Ovary (tissue), 9 donors: Measurements from ENCODE around the gene TMEM82. TPM values are rescaled to one million over a fixed set of nuclear protein-coding genes. Genes with fewer than 3 reads are reported as not detected.

Source experiments
- DNase-seq, 5 donors: peaks; one replicate each; pipeline ENCODE4 v3.0.0-alpha.2; 2019 to 2020
- H3K27ac ChIP-seq, 2 donors: fragments of 200-600 bp; one replicate each; pipeline versions ENCODE4 v1.5.1 to v1.8.0; 2019 to 2022
- H3K27me3 ChIP-seq: fragments of 200-600 bp; one replicate; pipeline ENCODE4 v1.8.0; 2022
- H3K36me3 ChIP-seq: fragments of 200-600 bp; sonication (generic); one replicate; pipeline ENCODE4 v1.5.1; 2019
- H3K4me1 ChIP-seq: one replicate; pipeline ENCODE4 v1.8.1; 2013; ENCODE audit warnings: mild to moderate bottlenecking, moderate library complexity; ENCODE audit not compliant: insufficient read depth
- H3K4me3 ChIP-seq: fragments of 200-600 bp; sonication (generic); one replicate; pipeline ENCODE4 v1.5.1; 2017
- H3K9me3 ChIP-seq, 2 donors: fragments of 200-600 bp in 1 of 2; sonication (generic) in 1 of 2; one replicate each; pipeline versions ENCODE4 v1.5.1 to v1.8.1; 2013 to 2019; ENCODE audit warnings: mild to moderate bottlenecking in 1 of 2, moderate library complexity in 1 of 2
- EP300 ChIP-seq: sonication (generic); formaldehyde crosslinking; IDR thresholded peaks from one replicate; pipeline ENCODE4 v1.6.1; 2017; ENCODE audit warnings: antibody characterized with exemption
- POLR2A ChIP-seq: fragments of 450-650 bp; IDR thresholded peaks from one replicate; pipeline ENCODE4 v1.6.1; 2017; ENCODE audit warnings: antibody characterized with exemption, mild to moderate bottlenecking, moderate library complexity
- WGBS, 3 donors: extraction: QIAGEN DNeasy Blood & Tissue Kit in 1 of 3; methylation state at CpG; one replicate each; pipeline versions ENCODE4 v1.1.5 to v1.1.7; 2013 to 2017; 5-methylcytosine and 5-hydroxymethylcytosine counted together
- intact Hi-C, 4 donors: fragments of 100-400 bp; cut with DNase I; formaldehyde crosslinking; loops; one replicate each; pipeline versions ENCODE4 v1.11.0 to v1.15.1; 2022 to 2023
- polyA plus RNA-seq, 2 donors: library from polyadenylated mRNA; stranded (reverse); fragments of 200-250 nt in 1 of 2; fragments of 350-450 nt in 1 of 2; fragmentation: Illumina TruSeq in 1 of 2; extraction: RNeasy Lipid Tissue Mini Kit (QIAGEN cat#74804) in 1 of 2; gene quantifications; one replicate each; pipeline ENCODE4 v1.2.3, GENCODE V29; 2013 to 2014
- total RNA-seq, 7 donors: library from RNA; depleted of rRNA in 2 of 7; stranded (reverse); fragments of >200 nt in 2 of 7; fragmentation: NEBNext Ultra II Directional in 3 of 7; extraction: Animal tissue kit (Norgen Biotek cat#: 25700) in 3 of 7; gene quantifications; one replicate each; pipeline versions ENCODE4 v1.1.0 to v1.2.4, GENCODE V29; 2016 to 2023
- TF ChIP-seq, protein P1 (sequence below), 3 donors: fragments of 450-650 bp in 2 of 3; fragments of 200-600 bp in 1 of 3; IDR thresholded peaks; one replicate each; pipeline versions ENCODE4 v1.5.1 to v1.8.0; 2016 to 2022; ENCODE audit warnings: antibody characterized with exemption in 3 of 3, mild to moderate bottlenecking in 1 of 3
- donor health status: DM: no; HTN: no; CAD: no; lungs with moderate emphysema.
- donor health status: DM: no; HTN: no; CAD: no.
- donor health status: Bipolar disorder and iron deficiency.
- donor health status: DM: yes; HTN: yes; CAD: no.
- donor health status: DM: no; HTN: no; CAD: no.
- donor health status: DM: yes; HTN: yes; CAD: no.

The TMEM82 gene
- total and polyA plus RNA-seq, 9 donors: not detected

DNA sequence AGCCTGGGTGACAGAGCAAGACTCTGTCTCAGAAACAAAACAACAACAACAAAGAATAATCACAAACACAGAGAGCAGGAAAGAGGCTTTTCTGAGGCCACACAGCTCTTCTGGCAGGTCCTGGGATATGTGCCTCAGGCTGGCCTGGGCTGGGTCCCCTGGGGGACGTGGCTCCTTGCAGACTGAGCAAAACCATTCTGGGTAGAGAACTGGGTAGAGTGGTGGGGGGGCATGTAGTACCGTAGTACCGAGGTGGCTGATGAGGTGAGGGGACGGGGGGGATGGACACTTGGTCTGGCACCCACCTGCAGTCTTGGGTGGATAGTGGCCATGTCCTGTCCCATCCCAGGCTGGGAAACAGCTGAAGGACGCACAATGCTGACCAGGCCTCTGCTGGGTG lies 6.0 kb downstream of the TMEM82 start:
- H3K27me3 ChIP-seq: no peaks in the 10 kb centered on the region
- peaks cover 17% of the 10 kb centered on the region for H3K4me1 ChIP-seq
- H3K36me3 ChIP-seq: no peaks in the 10 kb centered on the region
- no peak for DNase-seq
- no peak overlapping the region for H3K4me3 ChIP-seq
- no peaks in the 10 kb centered on the region for H3K9me3 ChIP-seq
- intact Hi-C loops: loop anchor here in 2 of 4 donors (10.0 kb wide), 2 partner anchors 153 to 423 kb away; no protein-coding TSS in a partner anchor
- TF ChIP-seq EP300 (no peak), POLR2A (no peak)
- TF ChIP-seq, protein P1, sequence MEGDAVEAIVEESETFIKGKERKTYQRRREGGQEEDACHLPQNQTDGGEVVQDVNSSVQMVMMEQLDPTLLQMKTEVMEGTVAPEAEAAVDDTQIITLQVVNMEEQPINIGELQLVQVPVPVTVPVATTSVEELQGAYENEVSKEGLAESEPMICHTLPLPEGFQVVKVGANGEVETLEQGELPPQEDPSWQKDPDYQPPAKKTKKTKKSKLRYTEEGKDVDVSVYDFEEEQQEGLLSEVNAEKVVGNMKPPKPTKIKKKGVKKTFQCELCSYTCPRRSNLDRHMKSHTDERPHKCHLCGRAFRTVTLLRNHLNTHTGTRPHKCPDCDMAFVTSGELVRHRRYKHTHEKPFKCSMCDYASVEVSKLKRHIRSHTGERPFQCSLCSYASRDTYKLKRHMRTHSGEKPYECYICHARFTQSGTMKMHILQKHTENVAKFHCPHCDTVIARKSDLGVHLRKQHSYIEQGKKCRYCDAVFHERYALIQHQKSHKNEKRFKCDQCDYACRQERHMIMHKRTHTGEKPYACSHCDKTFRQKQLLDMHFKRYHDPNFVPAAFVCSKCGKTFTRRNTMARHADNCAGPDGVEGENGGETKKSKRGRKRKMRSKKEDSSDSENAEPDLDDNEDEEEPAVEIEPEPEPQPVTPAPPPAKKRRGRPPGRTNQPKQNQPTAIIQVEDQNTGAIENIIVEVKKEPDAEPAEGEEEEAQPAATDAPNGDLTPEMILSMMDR (IDR thresholded peaks at IDR 0.05): no peak
- H3K27ac ChIP-seq: no peak overlapping the region
- WGBS, 3 donors: 83 to 91% (median 88%) methylated on average over 5 of the region's 5 CpGs

DNA sequence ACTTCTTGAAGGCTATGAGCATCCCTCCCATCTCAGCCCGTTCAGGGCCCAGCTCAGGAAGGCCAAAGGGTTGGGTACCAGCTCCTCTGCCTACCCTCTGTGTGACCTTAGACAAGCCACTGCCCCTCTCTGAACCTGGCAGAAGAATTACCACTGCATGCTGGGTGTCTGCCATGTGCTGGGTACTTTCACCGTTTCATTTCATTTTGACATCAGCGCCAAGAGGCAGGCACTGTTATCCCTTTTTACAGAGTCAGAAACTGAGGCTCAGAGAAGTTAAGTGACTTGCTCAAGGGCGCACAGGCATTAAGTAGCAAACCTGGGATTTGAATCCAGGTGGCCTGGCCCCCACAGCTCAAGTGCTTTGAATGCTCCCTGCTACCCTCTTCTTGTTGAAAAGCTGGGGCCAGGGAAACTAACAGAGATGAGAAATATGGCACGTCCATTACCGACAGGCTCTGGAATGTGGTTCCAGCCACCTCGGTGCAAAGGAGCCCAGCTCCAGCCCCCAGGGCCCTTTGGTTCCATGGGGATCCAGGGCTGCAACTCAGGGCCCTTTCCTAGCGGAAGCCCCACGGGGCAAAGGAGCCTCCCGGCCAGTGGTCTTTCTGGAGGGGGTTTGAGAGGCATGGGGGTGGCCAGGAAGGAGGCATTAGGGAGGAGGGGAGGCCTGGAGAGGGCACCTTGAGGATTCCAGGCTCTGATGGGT lies 6.5 kb downstream of the TMEM82 start:
- Histone ChIP-seq H3K4me1 (peaks cover 17% of the 10 kb centered on the region), H3K9me3 (no peaks in the 10 kb centered on the region), H3K36me3 (no peaks in the 10 kb centered on the region), H3K4me3 (no peak overlapping the region), H3K27me3 (no peaks in the 10 kb centered on the region), H3K27ac (no peak overlapping the region)
- TF ChIP-seq, protein P1 (IDR thresholded peaks at IDR 0.05): no peak
- TF ChIP-seq POLR2A: no peak
- no peak for TF ChIP-seq EP300
- 81 to 86% (median 81%) methylated on average over 10 of the region's 10 CpGs for WGBS, 3 donors
- DNase-seq: no peak
- intact Hi-C loops: loop anchor here in 2 of 4 donors (10.0 kb wide), 2 partner anchors 154 to 424 kb away; no protein-coding TSS in a partner anchor

DNA sequence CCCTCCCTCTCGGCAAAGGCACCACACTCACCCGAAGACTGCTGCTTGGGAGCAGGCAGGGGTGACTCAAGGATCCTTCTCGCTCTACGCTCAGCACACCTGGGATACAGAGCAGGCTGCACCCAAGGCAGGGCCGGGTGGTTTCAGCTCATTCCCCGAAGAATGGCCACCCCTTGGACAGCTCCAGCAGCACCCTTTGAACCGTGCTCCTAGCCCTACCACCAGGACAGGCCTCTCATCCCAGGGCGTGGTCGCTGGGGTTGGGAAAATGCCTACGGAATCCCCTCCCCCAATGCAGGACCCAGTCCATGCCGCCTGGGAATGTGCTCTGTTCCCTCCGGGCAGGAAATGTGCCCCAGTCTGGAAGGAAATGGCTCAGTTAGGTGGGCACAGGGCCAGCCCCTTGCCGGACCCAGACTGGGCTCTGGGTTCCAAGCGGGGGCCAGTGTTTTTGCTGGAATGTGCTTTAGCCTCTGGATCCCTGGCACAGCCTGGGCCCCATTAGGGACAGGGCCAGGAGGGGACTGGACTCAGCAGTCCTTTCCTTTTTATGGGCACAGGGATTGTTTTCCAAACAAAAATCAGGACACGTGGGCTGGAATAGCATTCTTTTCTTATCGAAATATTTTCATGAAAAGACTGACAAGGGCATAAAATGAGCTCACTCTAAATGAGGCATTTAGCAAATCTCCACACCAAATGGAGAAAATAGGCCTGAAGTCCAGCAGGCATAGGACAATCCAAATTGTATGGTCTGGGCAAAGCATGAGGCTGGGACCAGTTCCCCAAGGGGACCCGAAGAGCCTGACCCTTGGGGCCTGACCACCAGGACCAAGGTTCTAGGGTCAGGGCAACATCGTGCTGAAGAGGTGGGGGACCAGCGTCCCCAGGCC lies 7.3 kb downstream of the TMEM82 start:
- intact Hi-C loops: loop anchor here in 2 of 4 donors (10.0 kb wide), 2 partner anchors 155 to 425 kb away; no protein-coding TSS in a partner anchor
- DNase-seq: peak in 4 of 5 donors; percentile 39 to 68 (median 65)
- Histone ChIP-seq H3K27me3 (no peaks in the 10 kb centered on the region), H3K4me3 (no peak overlapping the region), H3K9me3 (no peaks in the 10 kb centered on the region), H3K4me1 (peaks cover 17% of the 10 kb centered on the region), H3K36me3 (no peaks in the 10 kb centered on the region), H3K27ac (peak overlapping the region in 1 of 2 donors; percentile 19)
- TF ChIP-seq EP300 (no peak), POLR2A (no peak)
- TF ChIP-seq, protein P1 (IDR thresholded peaks at IDR 0.05): no peak
- WGBS, 3 donors: 35 to 45% (median 44%) methylated on average over 16 to 19 of the region's 19 CpGs

DNA sequence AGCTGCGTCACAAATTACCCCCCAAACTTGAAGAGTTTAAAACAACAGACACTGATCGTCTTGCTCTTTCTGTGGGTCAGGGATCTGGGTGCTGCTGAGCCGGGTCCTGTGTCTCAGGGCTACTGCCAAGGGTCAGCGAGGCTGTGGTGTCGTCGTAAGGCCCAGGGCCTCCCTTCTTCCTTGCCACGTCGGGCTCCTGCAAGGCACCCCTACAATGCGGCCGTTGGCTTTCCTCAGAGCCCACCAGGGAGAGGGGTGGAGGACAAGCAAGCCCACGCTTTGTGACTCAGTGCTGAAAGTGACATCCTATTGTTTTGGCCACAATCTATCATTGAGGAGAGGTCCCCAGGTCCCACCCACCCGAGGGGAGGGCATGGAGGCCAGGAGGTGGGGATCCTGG lies 8.6 kb downstream of the TMEM82 start:
- no peaks in the 10 kb centered on the region for H3K9me3 ChIP-seq
- no peaks in the 10 kb centered on the region for H3K27me3 ChIP-seq
- no peak for DNase-seq
- TF ChIP-seq POLR2A (no peak), EP300 (no peak)
- TF ChIP-seq, protein P1 (IDR thresholded peaks at IDR 0.05): no peak
- H3K4me3 ChIP-seq: no peak overlapping the region
- H3K4me1 ChIP-seq: peaks cover 17% of the 10 kb centered on the region
- intact Hi-C loops: no loop called here
- no peak overlapping the region for H3K27ac ChIP-seq
- 83 to 90% (median 86%) methylated on average over 12 of the region's 12 CpGs for WGBS, 3 donors
- H3K36me3 ChIP-seq: no peaks in the 10 kb centered on the region
